Posterior vena cava (tissue), 2 donors: Measurements from ENCODE around the gene OR52K1. TPM values are rescaled to one million over a fixed set of nuclear protein-coding genes. Genes with fewer than 3 reads are reported as not detected.

Experiments used
- DNase-seq: peaks from one replicate; pipeline ENCODE4 v3.0.0-alpha.2; 2020; ENCODE audit warnings: low spot score
- intact Hi-C, 2 donors: fragments of 100-400 bp; cut with DNase I; formaldehyde crosslinking; loops; one replicate each; pipeline versions ENCODE4 v1.14.1 to v1.14.2; 2022 to 2023
- long read RNA-seq, 2 donors: library from polyadenylated mRNA; unstranded; transcript quantifications; one replicate each; pipeline ENCODE4 v2.0.0, GENCODE V29; 2020 to 2021
- total RNA-seq, 2 donors: library from RNA; stranded (reverse); fragmentation: NEBNext Ultra II Directional; extraction: Animal tissue kit (Norgen Biotek cat#: 25700); gene quantifications; one replicate each; pipeline ENCODE4 v1.2.1, GENCODE V29; 2021
- donor health status: DM: yes; HTN: yes; CAD: no.
- donor health status: DM: yes; HTN: yes; CAD: no.

The OR52K1 gene
- total RNA-seq: not detected
- long read RNA-seq, donor 1: 0 reads
- long read RNA-seq, donor 2: 0 reads

DNA sequence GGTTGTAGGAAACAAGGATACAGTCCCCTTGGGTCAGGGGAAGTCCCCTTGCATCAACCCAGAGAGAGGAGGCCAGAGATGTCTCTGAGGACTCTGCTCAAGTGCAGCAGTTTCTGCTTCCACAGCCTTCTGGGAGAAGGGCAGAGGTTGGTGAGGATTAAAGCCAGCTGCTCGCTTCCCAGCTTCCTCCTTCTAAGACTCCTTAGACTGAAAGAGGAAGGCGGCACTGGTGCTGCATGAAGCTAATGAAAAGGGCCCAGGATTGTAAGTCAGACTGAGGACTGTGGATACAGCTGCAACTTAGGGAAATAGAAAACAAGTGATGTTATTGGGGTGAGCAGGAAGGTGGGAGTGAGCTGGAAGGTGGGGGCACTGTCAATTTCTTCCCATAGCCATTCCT lies at the start of gene OR52K1:
Gene OR52K1 (plus strand): TSS at position 202 of the 400 bp plus-strand sequence. CDS start 6,255 bp downstream, outside the sequence.
- DNase-seq: no peak
- intact Hi-C loops: no loop called here

DNA sequence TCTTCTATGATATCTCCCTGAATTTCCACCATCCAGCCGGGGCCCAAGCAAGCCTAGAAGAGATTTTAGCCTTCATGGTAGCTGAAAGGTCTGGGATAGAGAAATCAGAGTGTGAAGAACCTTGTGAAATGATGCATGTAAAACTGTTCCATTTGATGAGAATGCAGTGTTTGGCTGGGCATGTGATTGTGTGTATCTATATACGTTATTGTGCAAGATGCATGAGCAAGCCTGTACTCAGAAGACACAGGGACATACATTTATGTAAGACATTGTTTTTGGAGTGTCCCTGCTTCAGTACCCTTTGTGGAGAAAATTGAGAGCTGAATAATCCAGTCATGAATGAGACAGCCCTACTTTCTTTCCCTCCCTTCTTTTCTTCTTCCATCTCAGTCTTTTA lies 48.6 kb upstream of the OR52K1 start:
- intact Hi-C loops: no loop called here

DNA sequence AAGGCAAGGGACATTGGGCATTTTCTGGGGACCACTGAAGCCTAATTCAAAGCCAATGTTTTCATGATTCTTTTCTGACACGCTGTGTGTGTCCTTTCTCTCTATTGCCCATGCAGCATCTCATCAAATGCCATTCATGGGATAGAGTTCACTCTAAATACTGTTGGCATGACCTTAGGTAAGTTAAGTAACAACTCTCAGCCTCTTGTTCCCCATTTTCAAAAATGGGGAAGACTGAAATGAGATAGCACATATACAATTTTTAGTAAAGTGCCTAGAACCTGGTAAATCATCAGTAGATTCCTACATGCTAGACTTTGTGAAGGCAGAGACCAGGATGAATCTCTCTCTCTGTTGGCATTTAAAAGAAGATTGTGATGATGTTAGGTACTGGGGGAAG lies 46.0 kb upstream of the OR52K1 start:
- intact Hi-C loops: no loop called here
- DNase-seq: no peak

More for the DNA sequence above, 48.6 kb upstream of the OR52K1 start:
- no peak for DNase-seq

DNA sequence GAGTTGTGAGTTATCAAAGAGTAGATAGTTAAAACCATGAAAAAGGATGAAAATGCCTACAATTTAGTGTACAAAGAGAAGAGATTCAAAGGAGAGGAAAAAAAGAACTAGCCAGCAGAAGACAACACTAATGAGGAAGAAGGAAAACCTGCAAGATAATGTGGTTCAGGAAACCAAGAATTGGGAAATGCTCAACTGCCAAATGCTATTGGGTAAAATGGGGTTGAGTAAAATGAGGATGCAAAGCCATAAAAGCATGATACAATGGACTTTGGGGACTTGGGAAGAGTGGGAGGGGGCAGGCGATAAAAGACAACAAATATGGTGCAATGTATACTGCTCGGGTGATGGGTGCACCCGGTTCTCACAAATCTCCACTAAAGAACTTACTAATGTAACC lies 40.9 kb upstream of the OR52K1 start:
- DNase-seq: no peak
- intact Hi-C loops: loop anchor here in 1 of 2 donors (10.0 kb wide), 1 partner anchor 833 kb away; no protein-coding TSS in a partner anchor

DNA sequence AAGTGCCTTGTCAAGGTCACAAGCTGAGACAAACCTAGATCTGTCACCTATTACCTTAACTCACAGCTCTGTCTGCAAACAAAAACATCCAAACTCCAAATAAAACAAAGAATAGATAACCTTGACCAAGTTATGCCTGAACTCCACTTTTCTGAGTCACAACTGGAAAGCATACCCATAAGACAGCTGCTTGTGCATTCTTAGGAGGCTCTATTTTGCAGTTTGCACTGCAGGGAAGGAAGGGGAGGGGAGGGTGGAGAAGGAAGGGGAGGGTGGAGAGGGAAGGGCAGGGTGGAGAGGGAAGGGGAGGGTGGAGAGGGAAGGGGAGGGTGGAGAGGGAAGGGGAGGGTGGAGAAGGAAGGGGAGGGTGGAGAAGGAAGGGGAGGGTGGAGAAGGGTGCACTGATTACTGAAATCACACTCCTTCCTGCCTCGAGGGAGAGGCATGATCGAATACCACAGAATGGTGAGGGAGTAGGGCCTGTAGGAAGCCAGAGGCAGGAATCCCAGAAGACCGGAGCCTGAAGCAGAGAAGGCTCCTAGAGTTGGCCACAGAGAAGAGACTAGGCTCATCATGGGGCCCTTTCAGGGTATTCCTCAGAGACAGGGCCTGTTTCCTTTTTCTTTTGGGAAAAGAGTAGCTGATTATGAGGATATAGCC lies 39.1 kb upstream of the OR52K1 start:
- intact Hi-C loops: loop anchor here in 1 of 2 donors (10.0 kb wide), 1 partner anchor 831 kb away; no protein-coding TSS in a partner anchor
- no peak for DNase-seq

DNA sequence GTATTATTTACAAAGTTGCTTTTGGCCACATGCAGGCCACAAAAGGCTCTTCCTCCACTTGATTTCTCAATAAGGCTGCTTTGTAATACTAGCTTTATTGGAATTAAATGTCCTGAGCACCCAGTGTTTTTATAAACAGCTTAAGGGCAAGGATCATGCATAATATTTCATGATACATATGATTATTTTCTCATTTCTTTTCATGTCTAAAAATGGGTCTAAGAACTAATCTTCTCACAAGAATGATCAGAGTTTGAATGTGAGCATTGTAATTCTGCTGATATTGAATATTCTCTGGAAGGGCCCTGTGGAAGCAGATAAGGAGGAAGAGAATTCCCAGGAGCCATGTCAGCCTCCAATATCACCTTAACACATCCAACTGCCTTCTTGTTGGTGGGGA lies 33.5 kb upstream of the OR52K1 start, which contains the start of gene OR52K2:
Gene OR52K2 (plus strand): TSS at position 301 of the 400 bp plus-strand sequence. CDS start 45 bp downstream, at position 346.
- DNase-seq: no peak
- intact Hi-C loops: loop anchor here in 1 of 2 donors (10.0 kb wide), 1 partner anchor 826 kb away; no protein-coding TSS in a partner anchor

DNA sequence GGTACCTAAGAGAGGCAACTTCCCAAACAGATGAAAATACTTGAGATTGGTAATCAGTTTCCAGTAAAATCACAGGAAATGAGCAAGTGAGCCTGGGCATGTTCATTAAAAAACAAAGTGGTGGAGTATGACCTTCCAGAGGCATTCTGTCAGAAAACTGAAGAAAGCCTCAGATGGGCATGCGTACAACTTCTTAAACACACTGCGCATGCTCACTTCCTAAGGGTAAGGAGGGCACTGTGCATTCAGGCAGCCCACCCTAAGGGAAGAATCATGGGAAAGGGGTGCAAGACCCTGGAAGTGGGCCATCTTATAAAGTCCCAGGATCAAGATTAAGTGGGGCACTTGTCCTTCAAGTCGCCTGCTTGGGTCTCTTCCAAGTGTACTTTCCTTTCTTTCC lies 29.3 kb upstream of the OR52K1 start:
- intact Hi-C loops: no loop called here

DNA sequence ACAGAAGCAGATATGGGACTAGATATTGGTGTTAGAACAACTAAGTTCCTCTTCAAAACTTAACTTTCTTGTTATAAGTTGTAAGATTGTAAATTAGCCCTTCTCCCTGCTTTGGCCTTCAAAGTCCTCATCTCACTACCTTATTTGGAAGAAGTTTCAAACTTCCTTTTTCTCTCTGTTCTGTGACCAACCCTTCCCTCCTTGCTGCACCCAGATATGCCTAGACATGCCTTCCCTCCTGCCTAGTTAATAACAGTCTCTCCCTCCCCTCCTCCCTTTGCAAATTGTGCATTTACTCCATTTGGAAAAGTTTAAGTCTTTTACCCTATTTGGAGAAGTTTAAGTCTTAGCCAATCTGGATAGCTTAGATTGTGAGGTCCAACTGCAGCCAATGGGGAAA lies 28.4 kb upstream of the OR52K1 start:
- intact Hi-C loops: no loop called here

More for the DNA sequence above, 29.3 kb upstream of the OR52K1 start:
- no peak for DNase-seq

DNA sequence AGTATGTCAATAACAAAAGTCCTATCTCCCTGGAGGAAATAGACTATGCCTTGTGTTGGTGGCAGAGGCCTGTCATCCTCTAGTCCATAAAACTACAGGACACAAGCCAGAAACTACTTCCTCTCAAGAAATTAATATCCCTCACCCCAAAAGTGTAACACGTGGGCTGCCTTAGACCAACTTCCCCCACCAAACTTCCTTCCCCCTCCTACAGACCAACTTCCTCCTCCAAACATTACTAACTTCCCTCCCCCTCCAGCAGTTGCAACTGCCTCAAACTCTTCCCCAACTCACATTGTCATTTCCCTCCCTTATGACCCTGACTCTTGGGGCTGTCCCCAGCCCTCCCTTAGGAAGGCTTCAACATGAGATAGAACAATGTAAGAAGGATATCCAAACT lies 27.0 kb upstream of the OR52K1 start:
- intact Hi-C loops: no loop called here
- no peak for DNase-seq

More for the DNA sequence above, 28.4 kb upstream of the OR52K1 start:
- no peak for DNase-seq

DNA sequence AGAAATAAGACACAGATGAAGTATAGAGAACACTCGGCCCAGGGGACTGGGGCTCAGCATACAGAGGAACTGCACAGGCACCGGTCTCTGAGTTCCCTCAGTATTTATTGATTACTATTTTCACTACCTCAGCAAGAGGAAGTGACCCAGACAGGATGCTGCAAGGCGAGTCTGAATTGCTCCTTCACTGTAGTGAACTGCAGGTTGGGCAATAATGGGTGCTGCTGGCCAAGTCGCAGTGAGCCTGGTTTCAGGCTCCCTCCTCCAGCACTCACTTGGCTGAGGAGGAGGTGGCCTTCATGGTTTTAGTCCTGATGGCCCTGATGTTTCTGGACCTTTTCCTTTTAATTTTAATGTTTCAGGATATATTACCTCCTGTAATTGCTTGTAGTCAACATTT lies 22.9 kb upstream of the OR52K1 start:
- intact Hi-C loops: no loop called here
- DNase-seq: no peak

DNA sequence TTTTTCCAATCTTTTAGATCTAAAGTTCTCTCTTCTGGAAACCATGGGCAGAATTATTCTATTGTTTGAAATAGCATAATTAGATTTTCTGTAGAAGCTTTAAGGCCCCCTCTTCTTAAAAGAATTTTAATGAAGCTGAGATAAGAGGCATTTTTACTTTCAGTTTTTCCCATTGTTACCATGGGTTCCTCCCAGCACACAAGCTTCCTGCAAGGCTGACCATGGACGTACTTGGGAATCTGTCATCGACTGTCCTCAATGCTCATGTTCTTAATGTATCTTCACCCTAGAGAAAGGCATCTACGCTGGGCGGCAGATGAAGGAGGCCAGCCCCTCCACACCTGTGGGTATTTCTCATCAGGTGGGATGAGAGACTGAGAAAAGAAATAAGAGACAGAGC lies 22.3 kb upstream of the OR52K1 start:
- intact Hi-C loops: no loop called here
- DNase-seq: no peak

DNA sequence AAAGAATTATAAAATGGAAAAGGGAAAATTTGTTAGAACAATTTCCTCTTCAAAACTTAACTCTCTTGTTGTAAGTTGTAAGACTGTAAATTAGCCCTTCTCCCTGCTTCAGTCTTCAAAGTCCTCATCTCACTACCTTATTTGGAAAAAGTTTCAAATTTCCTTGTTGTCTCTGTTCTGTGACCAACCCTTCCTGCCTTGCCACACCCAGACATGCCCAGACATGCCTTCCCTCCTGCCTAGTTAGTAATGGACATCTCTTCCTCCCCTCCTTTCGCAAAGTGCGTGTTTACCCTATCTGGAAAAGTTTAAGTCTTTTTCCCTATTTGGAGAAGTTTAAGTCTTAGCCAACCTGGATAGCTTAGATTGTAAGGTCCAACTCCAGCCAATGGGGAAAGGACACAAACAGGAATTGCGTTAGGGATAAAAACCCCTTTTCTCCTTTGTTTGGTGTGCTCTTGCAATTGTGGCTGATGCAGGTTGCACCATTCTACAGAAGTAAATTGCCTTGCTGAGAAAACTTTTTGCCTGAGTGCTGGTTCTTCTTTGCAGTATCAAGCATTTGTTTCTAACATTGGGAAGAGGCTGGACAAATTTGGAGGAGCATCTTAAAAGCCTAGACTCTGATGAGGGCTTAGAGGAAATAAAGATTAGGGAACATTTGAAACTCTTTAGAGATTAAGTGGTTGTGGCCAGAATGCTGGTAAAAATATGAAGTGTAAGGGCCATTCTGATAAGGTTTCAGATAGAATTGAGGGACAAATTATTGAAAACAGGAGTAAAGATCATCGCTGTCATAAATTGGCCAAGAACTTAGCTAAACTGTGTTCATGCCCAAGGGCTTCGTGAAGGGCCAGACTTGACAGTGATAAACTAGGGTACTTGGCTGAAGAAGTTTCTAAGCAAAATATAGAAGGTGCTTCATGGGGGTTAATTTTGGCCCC lies 18.0 kb upstream of the OR52K1 start:
- DNase-seq: no peak
- intact Hi-C loops: no loop called here

DNA sequence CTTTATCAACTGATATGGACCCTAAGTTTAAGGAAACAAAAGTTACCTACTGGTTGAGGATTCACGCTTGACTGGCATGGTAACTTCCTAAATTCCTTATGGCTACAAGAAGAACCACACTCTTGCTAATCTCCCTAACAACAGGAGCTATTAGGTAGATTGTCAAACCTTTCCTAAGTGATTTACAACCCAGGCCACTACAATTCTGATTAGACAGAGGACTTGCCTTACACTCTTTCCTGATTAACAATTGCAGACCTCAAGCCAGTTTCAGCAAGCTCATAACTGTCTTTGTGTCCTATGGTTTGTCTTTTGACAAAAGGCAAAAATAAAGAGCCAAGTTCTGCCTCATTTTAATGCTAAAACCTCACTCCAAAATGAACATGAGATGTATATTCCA lies 17.0 kb upstream of the OR52K1 start:
- DNase-seq: no peak
- intact Hi-C loops: no loop called here

DNA sequence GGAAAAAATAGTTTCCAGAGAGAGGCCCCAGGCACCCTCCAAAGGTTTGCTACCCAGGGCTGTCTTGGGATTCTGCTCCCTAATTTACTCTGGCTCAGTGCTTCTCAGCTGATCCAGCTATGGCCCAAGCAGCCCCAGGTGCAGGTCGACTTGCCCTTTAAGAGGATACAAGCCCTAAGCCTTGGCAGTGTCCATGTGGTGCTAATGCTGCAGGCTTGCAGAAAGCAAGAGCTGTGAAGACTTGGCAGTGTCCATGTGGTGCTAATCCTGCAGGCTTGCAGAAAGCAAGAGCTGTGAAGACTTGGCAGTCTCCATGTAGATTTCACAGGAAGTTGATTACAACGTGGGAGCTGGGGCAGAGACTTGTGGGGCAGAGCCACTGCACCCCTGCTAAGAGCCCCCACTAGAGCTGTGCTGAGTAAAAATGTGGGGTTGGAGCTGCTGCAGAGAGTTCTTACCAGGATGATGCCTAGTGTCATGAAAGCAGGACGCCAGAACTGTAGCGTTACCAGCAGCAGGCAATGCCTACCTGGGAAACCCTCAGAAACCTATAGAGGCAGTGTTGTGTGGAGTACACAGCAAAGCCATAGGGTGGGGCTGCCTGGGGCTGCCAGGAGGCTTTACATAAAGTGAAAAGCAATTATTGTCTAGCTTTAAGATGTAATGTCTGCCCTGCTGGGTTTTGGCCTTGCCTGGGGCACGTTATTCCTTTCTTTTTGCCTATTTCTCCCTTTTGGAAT lies 16.1 kb upstream of the OR52K1 start:
- intact Hi-C loops: no loop called here
- DNase-seq: no peak

DNA sequence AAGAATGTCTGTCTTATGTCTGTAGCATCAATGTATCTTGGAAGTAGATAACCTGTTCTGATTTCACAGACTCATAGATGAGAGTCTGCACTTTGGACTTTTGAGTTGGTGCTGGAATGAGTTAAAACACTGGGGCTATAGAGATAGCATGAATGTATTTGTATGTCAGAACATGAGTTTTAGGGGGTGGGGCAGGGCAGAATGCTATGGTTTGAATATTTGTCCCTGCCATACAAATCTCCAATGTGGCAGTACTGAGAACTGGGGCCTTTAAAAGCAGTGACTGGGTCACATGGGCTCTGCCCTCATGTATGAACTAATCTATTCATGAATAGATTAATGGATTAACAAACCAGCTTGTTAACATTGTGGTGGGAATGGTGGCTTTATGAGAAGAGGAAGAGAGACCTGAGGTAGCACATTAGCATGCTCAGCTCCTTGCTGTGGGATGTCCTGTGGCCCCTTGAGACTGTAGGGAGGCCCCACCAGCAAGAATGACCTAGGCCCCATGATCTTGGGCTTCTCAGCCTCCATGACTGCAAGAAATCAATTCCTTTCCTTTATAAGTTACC lies 15.5 kb upstream of the OR52K1 start:
- no peak for DNase-seq
- intact Hi-C loops: no loop called here

DNA sequence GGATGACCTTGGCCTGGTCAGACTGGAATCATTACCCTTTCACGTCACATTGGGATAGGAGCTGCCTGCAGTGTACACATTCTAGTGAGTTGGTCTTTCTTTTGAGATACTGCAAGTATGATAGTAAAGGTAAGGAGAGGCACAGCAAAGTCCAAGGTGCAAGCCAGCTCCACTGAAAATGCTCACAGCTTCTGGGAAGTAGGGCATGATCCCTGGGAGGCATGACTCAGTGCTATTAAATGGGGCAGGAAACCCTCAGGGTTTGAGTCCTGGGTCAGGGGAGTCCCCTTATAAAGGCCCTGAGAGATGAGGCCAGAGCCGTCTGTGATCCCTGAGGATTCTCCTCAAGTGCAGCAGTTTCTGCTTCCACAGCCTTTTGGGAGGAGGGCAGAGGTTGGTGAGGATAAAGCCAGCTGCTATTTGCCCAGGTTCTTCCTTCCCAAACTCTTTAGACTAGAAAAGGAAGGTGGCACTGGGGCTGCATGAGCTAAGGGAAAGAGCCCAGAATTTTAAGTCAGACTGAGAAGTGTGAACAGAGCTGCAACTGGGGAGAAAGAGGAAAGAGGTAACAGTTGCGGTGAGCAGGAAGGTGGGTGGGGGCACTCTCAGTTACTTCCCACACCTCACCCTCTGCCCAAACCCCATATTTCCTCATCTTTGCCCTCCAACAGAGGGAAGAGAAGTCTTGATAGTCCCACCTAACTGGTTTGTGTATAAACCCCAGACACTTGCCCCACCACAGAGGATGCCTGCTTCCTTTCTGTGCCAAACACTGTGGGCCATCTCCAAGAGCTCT lies 14.4 kb upstream of the OR52K1 start:
- intact Hi-C loops: no loop called here

DNA sequence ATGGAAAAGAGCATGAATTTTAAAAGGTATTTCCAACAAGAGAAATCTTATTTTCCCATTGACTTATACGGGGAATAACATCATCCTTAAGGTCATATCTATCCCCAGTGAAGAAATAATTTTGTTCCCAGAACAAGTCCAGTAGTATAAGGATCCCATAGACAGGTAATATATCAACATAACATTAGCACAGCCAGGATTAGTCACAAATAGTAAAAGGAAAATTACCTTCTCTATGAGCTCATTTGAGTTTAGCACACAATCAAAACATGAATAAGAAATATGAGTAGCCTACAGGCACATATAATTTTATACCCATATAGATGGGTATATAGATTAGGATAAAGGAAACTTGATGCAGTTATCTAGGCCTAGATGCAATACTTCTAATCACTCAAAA lies 2.8 kb upstream of the OR52K1 start:
- intact Hi-C loops: no loop called here
- DNase-seq: no peak

More for the DNA sequence above, 14.4 kb upstream of the OR52K1 start:
- DNase-seq: no peak

DNA sequence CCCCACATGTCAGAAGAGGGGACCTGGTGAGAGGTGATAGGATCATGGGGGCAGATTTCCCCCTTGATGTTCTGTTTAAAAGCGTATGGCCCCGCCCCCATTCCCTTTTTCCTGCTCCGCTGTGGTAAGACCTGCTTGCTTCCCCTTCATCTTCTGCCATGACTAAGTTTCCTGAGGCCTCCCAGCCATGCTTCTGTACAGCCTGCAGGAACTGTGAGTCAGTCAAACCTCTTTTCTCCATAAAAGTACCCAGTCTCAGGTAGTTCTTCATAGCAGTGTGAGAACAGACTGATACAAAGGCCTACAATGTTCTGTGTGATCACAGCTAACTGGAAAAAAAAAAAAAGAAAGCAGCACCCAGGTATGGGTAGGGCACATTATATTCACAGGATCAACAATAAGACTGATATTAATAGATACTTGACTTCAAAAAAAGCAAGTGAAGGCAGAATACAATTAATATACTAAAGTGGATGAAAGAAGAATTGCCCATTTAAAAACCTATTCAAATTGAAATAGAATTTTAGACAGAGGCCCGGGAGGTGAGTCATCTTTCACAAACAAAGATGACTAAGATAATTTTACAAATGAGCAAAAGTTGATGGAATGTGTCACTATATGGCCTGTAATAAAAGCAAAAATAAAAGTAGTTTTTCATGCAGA lies 1.7 kb upstream of the OR52K1 start:
- no peak for DNase-seq
- intact Hi-C loops: no loop called here
